ENCODE results near the gene RAP1GDS1.
"Not testable (repeated sequence)": the region's sequence is repeated elsewhere in the genome, so short reads cannot be mapped to it uniquely, and the experiment has no call there.

The RAP1GDS1 gene

GRCh38 chr4:98288671-98289070 is 27.5 kb downstream of the RAP1GDS1 start:
- DNase-seq (ENCODE audit: low spot score) = not testable (repeated sequence)

GRCh38 chr4:98289375-98289774 is 28.2 kb downstream of the RAP1GDS1 start:
- DNase-seq (ENCODE audit: low spot score) = no peak

GRCh38 chr4:98290511-98290910 is 29.3 kb downstream of the RAP1GDS1 start:
- no peak for DNase-seq (ENCODE audit: low spot score)

GRCh38 chr4:98293104-98293887 is 32.1 kb downstream of the RAP1GDS1 start:
- no peak for DNase-seq (ENCODE audit: low spot score)

- DNase-seq (ENCODE audit: low spot score) = no peak
Observed at GRCh38 chr4:98298022-98298421, 36.8 kb downstream of the RAP1GDS1 start.

GRCh38 chr4:98300706-98301105 is 39.5 kb downstream of the RAP1GDS1 start:
- DNase-seq (ENCODE audit: low spot score) = no peak

- DNase-seq (ENCODE audit: low spot score) = no peak
Observed at GRCh38 chr4:98305576-98305975, 44.4 kb downstream of the RAP1GDS1 start.

GRCh38 chr4:98310867-98311266 is 49.7 kb downstream of the RAP1GDS1 start:
- no peak for DNase-seq (ENCODE audit: low spot score)

GRCh38 chr4:98311656-98312055 is 50.5 kb downstream of the RAP1GDS1 start:
- no peak for DNase-seq (ENCODE audit: low spot score)

GRCh38 chr4:98314791-98315565 is 53.8 kb downstream of the RAP1GDS1 start:
- DNase-seq (ENCODE audit: low spot score) = no peak

GRCh38 chr4:98318521-98318920 is 57.3 kb downstream of the RAP1GDS1 start:
- DNase-seq (ENCODE audit: low spot score) = no peak

GRCh38 chr4:98319021-98319420 is 57.8 kb downstream of the RAP1GDS1 start:
- no peak for DNase-seq (ENCODE audit: low spot score)

- DNase-seq (ENCODE audit: low spot score) = no peak
Observed at GRCh38 chr4:98326168-98326567, 65.0 kb downstream of the RAP1GDS1 start.

GRCh38 chr4:98327694-98328093 is 66.5 kb downstream of the RAP1GDS1 start:
- no peak for DNase-seq (ENCODE audit: low spot score)

GRCh38 chr4:98329879-98330640 is 68.9 kb downstream of the RAP1GDS1 start:
- not testable (repeated sequence) for DNase-seq (ENCODE audit: low spot score)

- DNase-seq (ENCODE audit: low spot score) = no peak
Observed at GRCh38 chr4:98332017-98332416, 70.8 kb downstream of the RAP1GDS1 start.

- DNase-seq (ENCODE audit: low spot score) = no peak
Observed at GRCh38 chr4:98334461-98334860, 73.3 kb downstream of the RAP1GDS1 start.

GRCh38 chr4:98338761-98339438 is 77.7 kb downstream of the RAP1GDS1 start:
- no peak for DNase-seq (ENCODE audit: low spot score)

- DNase-seq (ENCODE audit: low spot score) = no peak
Observed at GRCh38 chr4:98341309-98341708, 80.1 kb downstream of the RAP1GDS1 start.

GRCh38 chr4:98343626-98344025 is 82.4 kb downstream of the RAP1GDS1 start:
- no peak for DNase-seq (ENCODE audit: low spot score)

- DNase-seq (ENCODE audit: low spot score) = no peak
Observed at GRCh38 chr4:98345838-98346237, 84.7 kb downstream of the RAP1GDS1 start.

- no peak for DNase-seq (ENCODE audit: low spot score)
Observed at GRCh38 chr4:98352396-98352795, 91.2 kb downstream of the RAP1GDS1 start.

All from CD4-positive, alpha-beta T cell treated with Interleukin-6 at 100 ng/mL for 8 hours (primary cell).